SK-N-SH treated with all-trans-retinoic acid at 6 μM for 48 hours (cell line): ENCODE results near the gene SAE1.

Source experiments
- ATAC-seq: fragments of 200-7000 bp; cut with Tn5 transposase; 3 replicates; pipeline ENCODE4 v1.9.1; 2020; ENCODE audit warnings: mild to moderate bottlenecking, moderate library complexity
- BACH2 ChIP-seq: fragments of 250-450 bp; sonication (Bioruptor Pico); IDR thresholded peaks from 2 replicates; pipeline ENCODE4 v1.9.0; 2021; ENCODE audit warnings: mild to moderate bottlenecking, borderline replicate concordance
- CSDC2 ChIP-seq: fragments of 250-450 bp; sonication (Bioruptor Pico); IDR thresholded peaks from 2 replicates; pipeline ENCODE4 v1.5.0; 2020; ENCODE audit warnings: mild to moderate bottlenecking, moderate library complexity
- ESRRG ChIP-seq: fragments of 250-450 bp; sonication (Bioruptor Pico); IDR thresholded peaks from 2 replicates; pipeline ENCODE4 v1.6.1; 2021; ENCODE audit warnings: mild to moderate bottlenecking
- GLIS3 ChIP-seq: fragments of 250-450 bp; sonication (Bioruptor Pico); IDR thresholded peaks from 2 replicates; pipeline ENCODE4 v1.5.0; 2020; ENCODE audit warnings: mild to moderate bottlenecking, moderate library complexity
- ISL1 ChIP-seq: fragments of 250-450 bp; sonication (Bioruptor Pico); IDR thresholded peaks from 2 replicates; pipeline ENCODE4 v2.1.2; 2022; ENCODE audit warnings: mild to moderate bottlenecking, moderate library complexity
- OSR1 ChIP-seq: fragments of 250-450 bp; sonication (Bioruptor Pico); IDR thresholded peaks from 2 replicates; pipeline ENCODE4 v1.8.0; 2022; ENCODE audit warnings: moderate library complexity, mild to moderate bottlenecking, inconsistent platforms
- PPARA ChIP-seq: fragments of 250-450 bp; sonication (Bioruptor Pico); IDR thresholded peaks from 2 replicates; pipeline ENCODE4 v1.5.0; 2020; ENCODE audit warnings: mild to moderate bottlenecking, borderline replicate concordance
- SNAI2 ChIP-seq: fragments of 250-450 bp; sonication (Bioruptor Pico); IDR thresholded peaks from 2 replicates; pipeline ENCODE4 v1.5.0; 2020; ENCODE audit warnings: mild to moderate bottlenecking, moderate library complexity
- TCF4 ChIP-seq: fragments of 250-450 bp; sonication (Bioruptor Pico); IDR thresholded peaks from 2 replicates; pipeline ENCODE4 v1.8.0; 2021; ENCODE audit warnings: mild to moderate bottlenecking, moderate library complexity, borderline replicate concordance
- ZC3H10 ChIP-seq: fragments of 250-450 bp; sonication (Bioruptor Pico); IDR thresholded peaks from 2 replicates; pipeline ENCODE4 v1.5.1; 2021; ENCODE audit warnings: mild to moderate bottlenecking, moderate library complexity
- ZFP3 ChIP-seq: fragments of 250-450 bp; sonication (Bioruptor Pico); IDR thresholded peaks from 2 replicates; pipeline ENCODE4 v1.5.0; 2020; ENCODE audit warnings: mild to moderate bottlenecking, moderate library complexity
- ZFP30 ChIP-seq: fragments of 450-650 bp; formaldehyde crosslinking; IDR thresholded peaks from 2 replicates; pipeline ENCODE4 v1.5.0; 2022; ENCODE audit warnings: mild to moderate bottlenecking, moderate library complexity
- ZNF565 ChIP-seq: fragments of 450-650 bp; formaldehyde crosslinking; conservative IDR thresholded peaks from 2 replicates; pipeline ENCODE4 v1.5.0; 2020; ENCODE audit warnings: low read depth, mild to moderate bottlenecking, moderate library complexity
- ZNF70 ChIP-seq: fragments of 450-650 bp; formaldehyde crosslinking; IDR thresholded peaks from 2 replicates; pipeline ENCODE4 v1.5.0; 2020; ENCODE audit warnings: mild to moderate bottlenecking, moderate library complexity
- ZNF8 ChIP-seq: fragments of 450-650 bp; formaldehyde crosslinking; IDR thresholded peaks from 2 replicates; pipeline ENCODE4 v1.5.0; 2020; ENCODE audit warnings: mild to moderate bottlenecking, moderate library complexity
- TF ChIP-seq, protein P1 (sequence below): fragments of 250-450 bp; sonication (Bioruptor Pico); IDR thresholded peaks from 2 replicates; pipeline ENCODE4 v1.8.0; 2021; ENCODE audit warnings: low read depth, mild to moderate bottlenecking, moderate library complexity, borderline replicate concordance
- TF ChIP-seq, protein P2 (sequence below): fragments of 250-450 bp; sonication (Bioruptor Pico); IDR thresholded peaks from 2 replicates; pipeline ENCODE4 v1.5.1; 2020; ENCODE audit warnings: low read depth, mild to moderate bottlenecking, moderate library complexity
- TF ChIP-seq, protein P3 (sequence below): fragments of 250-450 bp; sonication (Bioruptor Pico); IDR thresholded peaks from 2 replicates; pipeline ENCODE4 v1.5.0; 2020; ENCODE audit warnings: mild to moderate bottlenecking, moderate library complexity
- TF ChIP-seq, protein P4 (sequence below): fragments of 250-450 bp; sonication (Bioruptor Pico); IDR thresholded peaks from 2 replicates; pipeline ENCODE4 v1.8.0; 2020; ENCODE audit warnings: mild to moderate bottlenecking, moderate library complexity, borderline replicate concordance

SAE1 gene

DNA sequence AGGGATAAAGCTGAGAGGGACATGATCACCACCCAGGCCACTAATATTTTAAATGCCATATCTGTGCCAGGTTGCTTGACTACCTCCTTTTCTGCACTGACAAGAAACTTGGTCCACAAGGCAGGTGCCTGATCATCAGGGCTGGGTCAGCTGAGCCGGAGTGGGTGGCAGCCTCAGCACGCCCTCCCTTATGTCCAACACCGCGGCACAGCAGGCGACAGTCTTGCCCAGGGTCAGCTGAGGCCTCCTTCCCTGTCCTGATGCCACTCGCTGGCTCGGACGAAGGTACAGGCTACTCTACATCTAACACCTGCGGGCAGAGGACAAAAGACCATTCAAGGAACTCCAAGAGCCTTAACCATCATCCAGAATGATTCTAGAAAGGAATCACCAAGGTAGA, 33.9 kb upstream of the SAE1 start:
- ATAC-seq, result no peak
- TF ChIP-seq ISL1 (no peak), ZNF565 (CRISPR knock-in tag) (no peak), BACH2 (CRISPR knock-in tag) (no peak), SNAI2 (no peak), ZFP3 (CRISPR knock-in tag) (no peak), ZFP30 (no peak), ZNF70 (CRISPR knock-in tag) (no peak), CSDC2 (CRISPR knock-in tag) (no peak), PPARA (CRISPR knock-in tag) (no peak), OSR1 (CRISPR knock-in tag) (no peak), GLIS3 (CRISPR knock-in tag) (no peak)
- TF ChIP-seq, protein P1, sequence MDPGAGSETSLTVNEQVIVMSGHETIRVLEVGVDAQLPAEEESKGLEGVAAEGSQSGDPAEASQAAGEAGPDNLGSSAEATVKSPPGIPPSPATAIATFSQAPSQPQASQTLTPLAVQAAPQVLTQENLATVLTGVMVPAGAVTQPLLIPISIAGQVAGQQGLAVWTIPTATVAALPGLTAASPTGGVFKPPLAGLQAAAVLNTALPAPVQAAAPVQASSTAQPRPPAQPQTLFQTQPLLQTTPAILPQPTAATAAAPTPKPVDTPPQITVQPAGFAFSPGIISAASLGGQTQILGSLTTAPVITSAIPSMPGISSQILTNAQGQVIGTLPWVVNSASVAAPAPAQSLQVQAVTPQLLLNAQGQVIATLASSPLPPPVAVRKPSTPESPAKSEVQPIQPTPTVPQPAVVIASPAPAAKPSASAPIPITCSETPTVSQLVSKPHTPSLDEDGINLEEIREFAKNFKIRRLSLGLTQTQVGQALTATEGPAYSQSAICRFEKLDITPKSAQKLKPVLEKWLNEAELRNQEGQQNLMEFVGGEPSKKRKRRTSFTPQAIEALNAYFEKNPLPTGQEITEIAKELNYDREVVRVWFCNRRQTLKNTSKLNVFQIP (CRISPR knock-in tag), result no peak
- TF ChIP-seq, protein P2, sequence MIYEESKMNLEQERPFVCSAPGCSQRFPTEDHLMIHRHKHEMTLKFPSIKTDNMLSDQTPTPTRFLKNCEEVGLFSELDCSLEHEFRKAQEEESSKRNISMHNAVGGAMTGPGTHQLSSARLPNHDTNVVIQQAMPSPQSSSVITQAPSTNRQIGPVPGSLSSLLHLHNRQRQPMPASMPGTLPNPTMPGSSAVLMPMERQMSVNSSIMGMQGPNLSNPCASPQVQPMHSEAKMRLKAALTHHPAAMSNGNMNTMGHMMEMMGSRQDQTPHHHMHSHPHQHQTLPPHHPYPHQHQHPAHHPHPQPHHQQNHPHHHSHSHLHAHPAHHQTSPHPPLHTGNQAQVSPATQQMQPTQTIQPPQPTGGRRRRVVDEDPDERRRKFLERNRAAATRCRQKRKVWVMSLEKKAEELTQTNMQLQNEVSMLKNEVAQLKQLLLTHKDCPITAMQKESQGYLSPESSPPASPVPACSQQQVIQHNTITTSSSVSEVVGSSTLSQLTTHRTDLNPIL (CRISPR knock-in tag), result no peak
- TF ChIP-seq, protein P3, sequence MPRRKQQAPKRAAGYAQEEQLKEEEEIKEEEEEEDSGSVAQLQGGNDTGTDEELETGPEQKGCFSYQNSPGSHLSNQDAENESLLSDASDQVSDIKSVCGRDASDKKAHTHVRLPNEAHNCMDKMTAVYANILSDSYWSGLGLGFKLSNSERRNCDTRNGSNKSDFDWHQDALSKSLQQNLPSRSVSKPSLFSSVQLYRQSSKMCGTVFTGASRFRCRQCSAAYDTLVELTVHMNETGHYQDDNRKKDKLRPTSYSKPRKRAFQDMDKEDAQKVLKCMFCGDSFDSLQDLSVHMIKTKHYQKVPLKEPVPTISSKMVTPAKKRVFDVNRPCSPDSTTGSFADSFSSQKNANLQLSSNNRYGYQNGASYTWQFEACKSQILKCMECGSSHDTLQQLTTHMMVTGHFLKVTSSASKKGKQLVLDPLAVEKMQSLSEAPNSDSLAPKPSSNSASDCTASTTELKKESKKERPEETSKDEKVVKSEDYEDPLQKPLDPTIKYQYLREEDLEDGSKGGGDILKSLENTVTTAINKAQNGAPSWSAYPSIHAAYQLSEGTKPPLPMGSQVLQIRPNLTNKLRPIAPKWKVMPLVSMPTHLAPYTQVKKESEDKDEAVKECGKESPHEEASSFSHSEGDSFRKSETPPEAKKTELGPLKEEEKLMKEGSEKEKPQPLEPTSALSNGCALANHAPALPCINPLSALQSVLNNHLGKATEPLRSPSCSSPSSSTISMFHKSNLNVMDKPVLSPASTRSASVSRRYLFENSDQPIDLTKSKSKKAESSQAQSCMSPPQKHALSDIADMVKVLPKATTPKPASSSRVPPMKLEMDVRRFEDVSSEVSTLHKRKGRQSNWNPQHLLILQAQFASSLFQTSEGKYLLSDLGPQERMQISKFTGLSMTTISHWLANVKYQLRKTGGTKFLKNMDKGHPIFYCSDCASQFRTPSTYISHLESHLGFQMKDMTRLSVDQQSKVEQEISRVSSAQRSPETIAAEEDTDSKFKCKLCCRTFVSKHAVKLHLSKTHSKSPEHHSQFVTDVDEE (CRISPR knock-in tag), result no peak
- TF ChIP-seq, protein P4, sequence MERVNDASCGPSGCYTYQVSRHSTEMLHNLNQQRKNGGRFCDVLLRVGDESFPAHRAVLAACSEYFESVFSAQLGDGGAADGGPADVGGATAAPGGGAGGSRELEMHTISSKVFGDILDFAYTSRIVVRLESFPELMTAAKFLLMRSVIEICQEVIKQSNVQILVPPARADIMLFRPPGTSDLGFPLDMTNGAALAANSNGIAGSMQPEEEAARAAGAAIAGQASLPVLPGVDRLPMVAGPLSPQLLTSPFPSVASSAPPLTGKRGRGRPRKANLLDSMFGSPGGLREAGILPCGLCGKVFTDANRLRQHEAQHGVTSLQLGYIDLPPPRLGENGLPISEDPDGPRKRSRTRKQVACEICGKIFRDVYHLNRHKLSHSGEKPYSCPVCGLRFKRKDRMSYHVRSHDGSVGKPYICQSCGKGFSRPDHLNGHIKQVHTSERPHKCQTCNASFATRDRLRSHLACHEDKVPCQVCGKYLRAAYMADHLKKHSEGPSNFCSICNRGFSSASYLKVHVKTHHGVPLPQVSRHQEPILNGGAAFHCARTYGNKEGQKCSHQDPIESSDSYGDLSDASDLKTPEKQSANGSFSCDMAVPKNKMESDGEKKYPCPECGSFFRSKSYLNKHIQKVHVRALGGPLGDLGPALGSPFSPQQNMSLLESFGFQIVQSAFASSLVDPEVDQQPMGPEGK, result no peak

DNA sequence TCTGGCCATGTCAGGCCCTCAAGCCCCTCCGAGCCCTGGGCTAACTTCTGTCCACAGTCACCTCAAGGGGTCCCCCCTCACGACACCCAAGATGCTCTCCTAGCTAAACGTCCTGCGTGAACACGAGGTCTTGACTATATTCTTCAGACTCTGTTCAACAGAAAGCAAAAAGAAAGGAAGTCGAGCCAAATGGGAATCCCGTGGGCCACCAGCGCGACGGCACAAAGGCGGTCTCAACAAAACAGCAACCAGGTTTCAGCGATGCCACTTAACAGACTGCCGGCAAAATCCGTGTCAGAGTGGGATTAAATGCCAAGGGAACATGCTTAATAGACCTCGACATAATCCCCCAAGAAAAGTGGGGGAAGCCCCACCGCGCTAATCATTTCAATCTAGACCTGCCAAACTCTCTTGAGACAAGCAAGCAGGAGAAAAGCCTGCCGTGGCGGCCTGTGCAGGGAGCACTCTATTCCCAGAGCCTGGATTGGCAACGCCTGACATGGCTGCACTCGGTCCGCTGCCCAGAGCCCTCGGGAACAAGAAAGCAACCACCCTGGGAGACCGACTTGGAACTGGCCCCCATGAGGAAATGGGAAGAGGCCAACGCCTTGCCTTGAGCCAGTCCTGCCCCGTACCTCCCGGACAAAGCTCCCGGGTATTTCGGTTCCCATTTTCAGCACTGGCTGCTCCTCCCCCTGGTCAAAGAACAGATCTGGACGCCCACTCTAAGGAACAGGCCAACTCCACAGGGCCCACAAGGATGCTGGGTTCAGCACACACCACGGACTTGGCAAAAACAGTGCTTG, 33.0 kb upstream of the SAE1 start:
- TF ChIP-seq ZFP30 (no peak), GLIS3 (CRISPR knock-in tag) (no peak), ZNF565 (CRISPR knock-in tag) (no peak), OSR1 (CRISPR knock-in tag) (no peak), ZNF8 (no peak), ZNF70 (CRISPR knock-in tag) (no peak), ESRRG (CRISPR knock-in tag) (no peak), TCF4 (CRISPR knock-in tag) (no peak), ISL1 (no peak), SNAI2 (no peak), CSDC2 (CRISPR knock-in tag) (no peak), ZC3H10 (CRISPR knock-in tag) (no peak), BACH2 (CRISPR knock-in tag) (no peak), ZFP3 (CRISPR knock-in tag) (no peak), PPARA (CRISPR knock-in tag) (no peak)
- TF ChIP-seq, protein P2 (CRISPR knock-in tag), result no peak
- TF ChIP-seq, protein P4, result no peak
- TF ChIP-seq, protein P3 (CRISPR knock-in tag), result no peak
- TF ChIP-seq, all 23 proteins: peak for 0
- ATAC-seq, result no peak
